ENCODE measurements around the gene RPA3.

RPA3 gene

DNA sequence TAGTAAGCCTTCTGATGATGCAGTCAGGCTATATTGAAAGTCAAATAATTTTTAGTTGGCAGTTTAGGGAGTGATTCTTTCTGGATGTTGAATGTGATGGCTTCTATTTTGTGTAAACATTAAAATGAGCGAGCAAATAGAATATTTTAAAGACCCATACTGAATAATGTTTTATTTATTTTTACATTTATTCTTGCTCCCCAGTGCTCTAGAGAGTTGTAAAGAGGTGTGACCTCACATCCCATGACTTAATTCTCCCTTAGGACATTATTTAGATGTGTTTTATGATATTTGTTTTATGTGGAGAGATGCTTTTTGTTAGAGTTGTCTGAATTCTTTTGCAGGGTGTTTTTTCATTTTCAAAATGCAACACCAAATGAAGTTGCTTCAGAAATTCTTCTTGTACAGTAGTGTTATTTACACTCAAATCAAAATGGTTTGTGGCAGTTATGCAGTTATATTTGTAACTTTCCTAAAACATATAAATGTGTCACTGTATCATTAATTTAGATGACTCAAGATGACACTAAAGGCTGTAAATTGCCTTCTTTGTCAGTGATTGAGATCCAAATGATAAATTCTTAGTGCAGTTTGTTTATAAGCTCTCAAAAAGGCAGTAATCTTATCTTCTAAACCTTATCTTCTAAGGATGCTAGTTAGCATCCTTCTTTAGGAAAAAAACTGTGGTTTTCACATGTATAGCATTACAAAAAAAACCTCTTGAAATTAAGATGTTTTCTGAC, 65.4 kb downstream of the RPA3 start:
- no peak overlapping the region for H3K27ac ChIP-seq

GRCh38 chr7:7651479-7651878, 66.9 kb downstream of the RPA3 start:
- no peak overlapping the region for H3K27ac ChIP-seq
- TF ChIP-seq, protein P1, sequence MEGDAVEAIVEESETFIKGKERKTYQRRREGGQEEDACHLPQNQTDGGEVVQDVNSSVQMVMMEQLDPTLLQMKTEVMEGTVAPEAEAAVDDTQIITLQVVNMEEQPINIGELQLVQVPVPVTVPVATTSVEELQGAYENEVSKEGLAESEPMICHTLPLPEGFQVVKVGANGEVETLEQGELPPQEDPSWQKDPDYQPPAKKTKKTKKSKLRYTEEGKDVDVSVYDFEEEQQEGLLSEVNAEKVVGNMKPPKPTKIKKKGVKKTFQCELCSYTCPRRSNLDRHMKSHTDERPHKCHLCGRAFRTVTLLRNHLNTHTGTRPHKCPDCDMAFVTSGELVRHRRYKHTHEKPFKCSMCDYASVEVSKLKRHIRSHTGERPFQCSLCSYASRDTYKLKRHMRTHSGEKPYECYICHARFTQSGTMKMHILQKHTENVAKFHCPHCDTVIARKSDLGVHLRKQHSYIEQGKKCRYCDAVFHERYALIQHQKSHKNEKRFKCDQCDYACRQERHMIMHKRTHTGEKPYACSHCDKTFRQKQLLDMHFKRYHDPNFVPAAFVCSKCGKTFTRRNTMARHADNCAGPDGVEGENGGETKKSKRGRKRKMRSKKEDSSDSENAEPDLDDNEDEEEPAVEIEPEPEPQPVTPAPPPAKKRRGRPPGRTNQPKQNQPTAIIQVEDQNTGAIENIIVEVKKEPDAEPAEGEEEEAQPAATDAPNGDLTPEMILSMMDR (conservative IDR thresholded peaks at IDR 0.05), result no peak

More for the DNA sequence above, 65.4 kb downstream of the RPA3 start:
- TF ChIP-seq, protein P1 (conservative IDR thresholded peaks at IDR 0.05), result no peak

- TF ChIP-seq, protein P1 (conservative IDR thresholded peaks at IDR 0.05), result no peak
These were observed 67.7 kb downstream of the RPA3 start for GRCh38 chr7:7650682-7651206.

DNA sequence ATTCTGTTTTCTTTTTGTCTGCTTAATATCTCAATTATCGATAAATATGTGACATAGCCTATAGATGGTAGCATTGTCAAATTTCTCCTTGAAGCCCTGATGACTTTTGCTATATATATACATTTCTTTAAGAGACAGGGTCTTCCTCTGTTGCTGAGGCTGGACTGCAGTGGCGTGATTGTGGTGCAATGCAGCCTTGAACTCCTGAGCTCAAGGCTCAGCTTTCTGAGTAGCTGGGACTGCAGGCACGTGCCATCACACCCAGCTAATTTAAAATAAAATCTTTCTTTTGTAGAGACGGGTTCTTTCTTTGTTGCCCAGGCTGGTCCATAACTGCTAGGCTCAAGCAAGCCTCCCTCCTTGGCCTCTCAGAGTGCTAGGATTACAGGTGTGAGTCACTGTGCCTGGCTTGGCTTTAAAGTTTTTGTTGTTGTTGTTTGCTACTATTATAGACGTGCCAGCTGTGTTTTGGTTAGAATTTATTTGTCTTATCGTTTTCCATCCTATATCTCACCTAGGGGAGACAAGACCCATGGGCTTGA, 70.8 kb downstream of the RPA3 start:
- H3K27ac ChIP-seq, result no peak overlapping the region
- TF ChIP-seq, protein P1 (conservative IDR thresholded peaks at IDR 0.05), result no peak

More at GRCh38 chr7:7650682-7651206, 67.7 kb downstream of the RPA3 start:
- H3K27ac ChIP-seq, result no peak overlapping the region

DNA sequence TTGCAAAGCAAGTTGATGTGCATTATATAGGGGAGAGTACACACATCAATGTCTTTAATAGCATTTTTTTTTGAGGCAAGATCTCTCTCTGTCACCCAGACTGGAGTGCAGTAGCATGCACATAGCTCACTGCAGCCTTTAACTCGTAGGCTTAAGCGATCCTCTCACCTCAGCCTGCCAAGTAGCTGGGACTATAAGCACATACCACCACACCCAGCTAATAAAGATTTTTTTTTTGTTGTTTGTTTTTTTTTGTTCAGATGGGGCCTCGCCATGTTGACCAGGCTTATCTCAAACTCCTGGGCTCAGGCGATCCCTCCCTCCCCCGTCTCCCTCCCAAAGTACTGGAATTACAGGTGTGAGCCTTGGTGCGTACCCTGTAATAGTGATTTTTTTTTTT, 76.3 kb downstream of the RPA3 start:
- TF ChIP-seq, protein P1 (conservative IDR thresholded peaks at IDR 0.05), result no peak
- H3K27ac ChIP-seq, result peak overlapping the region; percentile 73

DNA sequence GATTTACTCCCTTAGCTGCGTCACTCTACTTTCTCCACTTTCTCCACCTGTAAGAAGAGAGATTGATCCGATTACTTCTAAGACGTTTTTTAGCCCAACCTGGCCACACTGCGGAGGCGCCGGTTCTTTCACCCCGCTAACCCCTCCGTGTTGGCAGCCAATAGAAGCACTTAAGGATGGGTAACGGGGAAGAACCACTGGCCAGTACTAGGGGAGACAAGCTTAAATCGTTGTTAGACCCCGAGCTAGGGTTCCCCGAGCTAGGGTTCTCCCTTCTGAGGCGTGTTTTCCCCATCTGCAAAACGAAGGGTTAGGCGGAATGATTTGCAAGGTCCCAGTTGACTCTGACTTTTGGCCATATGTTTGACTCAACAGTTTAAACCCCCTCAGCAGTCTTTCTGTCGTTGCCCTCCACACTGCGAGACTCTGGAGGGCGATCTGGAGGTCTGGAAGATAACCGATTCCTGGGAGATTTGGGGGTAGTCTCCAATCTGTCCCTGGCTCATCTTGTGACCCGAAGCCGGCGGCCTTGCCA, 77.2 kb downstream of the RPA3 start:
- peak overlapping the region; percentile 73 for H3K27ac ChIP-seq
- TF ChIP-seq, protein P1 (conservative IDR thresholded peaks at IDR 0.05), result no peak

Measured in VCaP (cell line).